HL-60 (cell line): ENCODE measurements around the gene KLF6.

Experiments used
- DNase-seq, 2 experiments: peaks; one replicate each; pipeline ENCODE4 v3.0.0-alpha.2; 2010 to 2020; ENCODE audit warnings: low read depth in 1 of 2, low spot score in 1 of 2
- H3K27ac ChIP-seq: fragments of 250-450 bp; sonication (Bioruptor Pico); replicated peaks from 2 replicates; pipeline ENCODE4 v1.5.1; 2020; ENCODE audit warnings: mild to moderate bottlenecking, moderate library complexity
- H3K27me3 ChIP-seq: fragments of 250-450 bp; sonication (Bioruptor Pico); 2 replicates; pipeline ENCODE4 v1.5.1; 2021; ENCODE audit warnings: mild to moderate bottlenecking, moderate library complexity; ENCODE audit not compliant: insufficient read depth, poor library complexity, severe bottlenecking
- H3K4me3 ChIP-seq: replicated peaks from 2 replicates; pipeline ENCODE4 v1.5.1; 2011; ENCODE audit warnings: mild to moderate bottlenecking, control low read depth, low read length; ENCODE audit not compliant: insufficient read depth
- GABPA ChIP-seq: IDR thresholded peaks from 2 replicates; pipeline ENCODE4 v1.6.1; 2012; ENCODE audit warnings: low read depth
- POLR2AphosphoS5 ChIP-seq: IDR thresholded peaks from 2 replicates; pipeline ENCODE4 v1.6.1; 2012; ENCODE audit warnings: low read depth
- SPI1 ChIP-seq: IDR thresholded peaks from 2 replicates; pipeline ENCODE4 v1.6.1; 2012; ENCODE audit warnings: low read depth, mild to moderate bottlenecking, borderline replicate concordance
- TF ChIP-seq, protein P1 (sequence below): IDR thresholded peaks from one replicate; pipeline ENCODE4 v1.5.1; 2011; ENCODE audit warnings: low read length, control low read depth, inconsistent platforms; ENCODE audit not compliant: insufficient read depth
- TF ChIP-seq, protein P2 (sequence below): IDR thresholded peaks from 2 replicates; pipeline ENCODE4 v1.6.1; 2012; ENCODE audit warnings: low read depth; ENCODE audit not compliant: insufficient replicate concordance

KLF6 gene

DNA sequence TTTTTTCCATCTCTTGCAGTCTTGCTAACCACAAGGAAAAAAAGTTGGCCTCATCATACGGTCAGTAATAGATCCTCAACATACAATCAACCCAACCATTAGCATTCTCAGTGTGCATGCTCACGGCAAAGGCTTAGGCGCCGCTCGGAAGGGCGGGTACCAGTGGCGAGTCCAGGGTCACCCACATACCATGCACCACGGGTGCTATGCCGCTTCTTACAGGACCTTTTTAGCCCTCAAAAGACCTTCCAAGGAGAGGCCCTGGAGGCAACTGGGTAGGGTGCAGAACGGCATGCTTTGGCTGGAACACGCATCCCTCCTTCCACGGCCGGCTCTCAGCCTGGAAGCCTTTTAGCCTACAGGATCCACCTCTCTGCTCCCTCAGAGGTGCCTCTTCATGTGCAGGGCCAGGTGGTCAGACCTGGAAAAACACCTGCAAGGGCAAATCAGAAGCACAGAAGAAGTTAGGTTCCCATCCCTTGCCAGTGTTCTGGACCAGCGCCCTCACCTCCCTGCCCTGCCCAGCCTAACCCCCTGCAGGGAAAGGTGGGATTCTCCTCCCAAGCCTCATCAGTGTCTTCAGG is 5.8 kb downstream of the KLF6 start:
- H3K27ac ChIP-seq: no peak overlapping the region

DNA sequence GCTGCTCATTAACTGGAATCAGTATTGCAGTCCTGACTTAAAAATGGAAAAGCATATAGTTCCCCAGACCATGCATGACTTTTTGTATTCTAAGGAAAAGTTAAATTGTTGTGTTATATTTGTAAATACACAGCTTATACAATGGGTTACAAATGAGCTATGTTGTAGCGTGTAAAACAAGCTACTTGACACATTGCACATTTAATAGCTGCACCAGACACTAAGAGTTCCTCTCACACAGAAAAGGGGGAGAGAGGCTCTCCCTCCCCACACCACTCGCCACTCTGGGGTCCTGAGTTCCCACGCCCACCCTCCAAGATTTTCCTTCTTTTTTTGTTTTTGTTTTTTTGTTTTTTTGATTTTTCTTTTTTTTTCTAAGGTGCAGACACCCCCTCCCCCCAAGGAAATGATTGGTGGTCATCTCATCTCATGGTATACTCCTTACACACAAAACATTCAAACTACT is 6.3 kb downstream of the KLF6 start:
- H3K27me3 ChIP-seq: no peaks in the 10 kb centered on the region
- TF ChIP-seq, protein P1, sequence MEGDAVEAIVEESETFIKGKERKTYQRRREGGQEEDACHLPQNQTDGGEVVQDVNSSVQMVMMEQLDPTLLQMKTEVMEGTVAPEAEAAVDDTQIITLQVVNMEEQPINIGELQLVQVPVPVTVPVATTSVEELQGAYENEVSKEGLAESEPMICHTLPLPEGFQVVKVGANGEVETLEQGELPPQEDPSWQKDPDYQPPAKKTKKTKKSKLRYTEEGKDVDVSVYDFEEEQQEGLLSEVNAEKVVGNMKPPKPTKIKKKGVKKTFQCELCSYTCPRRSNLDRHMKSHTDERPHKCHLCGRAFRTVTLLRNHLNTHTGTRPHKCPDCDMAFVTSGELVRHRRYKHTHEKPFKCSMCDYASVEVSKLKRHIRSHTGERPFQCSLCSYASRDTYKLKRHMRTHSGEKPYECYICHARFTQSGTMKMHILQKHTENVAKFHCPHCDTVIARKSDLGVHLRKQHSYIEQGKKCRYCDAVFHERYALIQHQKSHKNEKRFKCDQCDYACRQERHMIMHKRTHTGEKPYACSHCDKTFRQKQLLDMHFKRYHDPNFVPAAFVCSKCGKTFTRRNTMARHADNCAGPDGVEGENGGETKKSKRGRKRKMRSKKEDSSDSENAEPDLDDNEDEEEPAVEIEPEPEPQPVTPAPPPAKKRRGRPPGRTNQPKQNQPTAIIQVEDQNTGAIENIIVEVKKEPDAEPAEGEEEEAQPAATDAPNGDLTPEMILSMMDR: no peak
- TF ChIP-seq, protein P2, sequence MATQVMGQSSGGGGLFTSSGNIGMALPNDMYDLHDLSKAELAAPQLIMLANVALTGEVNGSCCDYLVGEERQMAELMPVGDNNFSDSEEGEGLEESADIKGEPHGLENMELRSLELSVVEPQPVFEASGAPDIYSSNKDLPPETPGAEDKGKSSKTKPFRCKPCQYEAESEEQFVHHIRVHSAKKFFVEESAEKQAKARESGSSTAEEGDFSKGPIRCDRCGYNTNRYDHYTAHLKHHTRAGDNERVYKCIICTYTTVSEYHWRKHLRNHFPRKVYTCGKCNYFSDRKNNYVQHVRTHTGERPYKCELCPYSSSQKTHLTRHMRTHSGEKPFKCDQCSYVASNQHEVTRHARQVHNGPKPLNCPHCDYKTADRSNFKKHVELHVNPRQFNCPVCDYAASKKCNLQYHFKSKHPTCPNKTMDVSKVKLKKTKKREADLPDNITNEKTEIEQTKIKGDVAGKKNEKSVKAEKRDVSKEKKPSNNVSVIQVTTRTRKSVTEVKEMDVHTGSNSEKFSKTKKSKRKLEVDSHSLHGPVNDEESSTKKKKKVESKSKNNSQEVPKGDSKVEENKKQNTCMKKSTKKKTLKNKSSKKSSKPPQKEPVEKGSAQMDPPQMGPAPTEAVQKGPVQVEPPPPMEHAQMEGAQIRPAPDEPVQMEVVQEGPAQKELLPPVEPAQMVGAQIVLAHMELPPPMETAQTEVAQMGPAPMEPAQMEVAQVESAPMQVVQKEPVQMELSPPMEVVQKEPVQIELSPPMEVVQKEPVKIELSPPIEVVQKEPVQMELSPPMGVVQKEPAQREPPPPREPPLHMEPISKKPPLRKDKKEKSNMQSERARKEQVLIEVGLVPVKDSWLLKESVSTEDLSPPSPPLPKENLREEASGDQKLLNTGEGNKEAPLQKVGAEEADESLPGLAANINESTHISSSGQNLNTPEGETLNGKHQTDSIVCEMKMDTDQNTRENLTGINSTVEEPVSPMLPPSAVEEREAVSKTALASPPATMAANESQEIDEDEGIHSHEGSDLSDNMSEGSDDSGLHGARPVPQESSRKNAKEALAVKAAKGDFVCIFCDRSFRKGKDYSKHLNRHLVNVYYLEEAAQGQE: no peak
- TF ChIP-seq POLR2AphosphoS5: no peak
- no peak for TF ChIP-seq GABPA
- no peak for TF ChIP-seq SPI1
- H3K4me3 ChIP-seq: no peak overlapping the region
- no peak for DNase-seq
- H3K27ac ChIP-seq: no peak overlapping the region

More for the DNA sequence above, 5.8 kb downstream of the KLF6 start:
- TF ChIP-seq, protein P2: no peak
- TF ChIP-seq, protein P1: no peak
- TF ChIP-seq GABPA (no peak), SPI1 (no peak), POLR2AphosphoS5 (no peak)
- Histone ChIP-seq H3K4me3 (no peak overlapping the region), H3K27me3 (no peaks in the 10 kb centered on the region)
- no peak for DNase-seq

DNA sequence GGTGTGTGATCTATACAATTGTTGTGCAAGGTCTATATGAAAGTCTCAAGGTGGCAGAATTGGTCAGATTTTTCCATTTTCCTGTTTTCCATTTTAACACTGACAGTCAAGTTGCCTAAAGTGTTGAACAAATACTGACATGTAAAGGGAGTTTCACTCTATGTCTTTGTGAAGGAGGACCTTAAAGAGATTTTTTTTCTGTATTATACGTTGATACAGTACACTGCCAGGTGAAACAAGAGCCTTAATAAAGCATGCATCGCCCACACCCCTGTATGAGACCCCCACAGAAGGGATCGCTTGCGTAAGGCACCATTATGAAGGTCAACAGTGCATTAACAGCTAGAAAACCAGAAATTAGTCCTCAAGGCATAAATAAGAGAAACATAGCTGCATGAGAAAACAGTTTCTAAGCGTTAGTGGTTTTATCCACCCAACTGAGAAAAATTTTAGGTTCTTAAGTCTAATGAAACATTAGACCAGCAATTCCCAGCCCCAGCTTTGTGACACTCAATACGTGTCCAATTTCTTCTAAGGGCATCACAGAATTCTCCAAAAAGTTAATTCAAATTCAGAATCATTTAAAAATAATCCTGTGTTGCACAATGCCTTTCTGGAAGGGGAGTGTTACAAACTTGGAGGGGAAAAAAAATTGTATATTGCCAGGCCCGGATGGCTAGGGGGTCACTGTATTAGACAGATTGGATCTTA is 6.9 kb downstream of the KLF6 start:
- no peak overlapping the region for H3K27ac ChIP-seq
- H3K27me3 ChIP-seq: no peaks in the 10 kb centered on the region
- DNase-seq: no peak
- no peak for TF ChIP-seq SPI1
- TF ChIP-seq, protein P1: no peak
- TF ChIP-seq, protein P2: no peak
- no peak for TF ChIP-seq POLR2AphosphoS5
- TF ChIP-seq GABPA: no peak
- H3K4me3 ChIP-seq: no peak overlapping the region
